HEK293 (cell line): ENCODE results near the gene PRICKLE3.
A peak's percentile ranks its signal among the peaks of the same experiment; 100 is the strongest.

Experiments used
- GLIS1 ChIP-seq: fragments of 450-650 bp; formaldehyde crosslinking; IDR thresholded peaks from 2 replicates; pipeline ENCODE4 v1.5.1; 2016; ENCODE audit warnings: missing biosample characterization, missing genetic modification characterization
- HOXA7 ChIP-seq: sonication (generic); formaldehyde crosslinking; IDR thresholded peaks from 2 replicates; pipeline ENCODE4 v1.8.1; 2022; ENCODE audit warnings: missing genetic modification reagents, borderline replicate concordance
- KLF9 ChIP-seq: fragments of 450-650 bp; formaldehyde crosslinking; IDR thresholded peaks from 2 replicates; pipeline ENCODE4 v1.5.1; 2016; ENCODE audit warnings: missing biosample characterization, missing genetic modification characterization, low read depth
- TRIM28 ChIP-seq: IDR thresholded peaks from 2 replicates; pipeline ENCODE4 v1.6.1; 2011; ENCODE audit warnings: low read length, control low read depth, borderline replicate concordance
- ZBTB21 ChIP-seq: fragments of 450-650 bp; formaldehyde crosslinking; IDR thresholded peaks from 2 replicates; pipeline ENCODE4 v1.5.1; 2017; ENCODE audit warnings: missing biosample characterization, missing genetic modification characterization
- ZBTB8A ChIP-seq: fragments of 450-650 bp; formaldehyde crosslinking; IDR thresholded peaks from 2 replicates; pipeline ENCODE4 v1.5.1; 2016; ENCODE audit warnings: missing biosample characterization, missing genetic modification characterization
- ZNF121 ChIP-seq: fragments of 450-650 bp; formaldehyde crosslinking; IDR thresholded peaks from 2 replicates; pipeline ENCODE4 v1.5.1; 2016; ENCODE audit warnings: missing biosample characterization, missing genetic modification characterization
- ZNF133 ChIP-seq: fragments of 450-650 bp; formaldehyde crosslinking; IDR thresholded peaks from 2 replicates; pipeline ENCODE4 v1.5.1; 2016; ENCODE audit warnings: missing biosample characterization, missing genetic modification characterization
- ZNF138 ChIP-seq: fragments of 450-650 bp; formaldehyde crosslinking; IDR thresholded peaks from 2 replicates; pipeline ENCODE4 v1.5.1; 2016; ENCODE audit warnings: missing biosample characterization, missing genetic modification characterization, borderline replicate concordance
- ZNF140 ChIP-seq: fragments of 450-650 bp; formaldehyde crosslinking; IDR thresholded peaks from 2 replicates; pipeline ENCODE4 v1.5.1; 2016; ENCODE audit warnings: missing biosample characterization, missing genetic modification characterization
- ZNF169 ChIP-seq: fragments of 450-650 bp; formaldehyde crosslinking; IDR thresholded peaks from 2 replicates; pipeline ENCODE4 v1.5.1; 2016; ENCODE audit warnings: missing biosample characterization, missing genetic modification characterization
- ZNF175 ChIP-seq: fragments of 450-650 bp; formaldehyde crosslinking; IDR thresholded peaks from 2 replicates; pipeline ENCODE4 v1.5.1; 2016; ENCODE audit warnings: missing biosample characterization, missing genetic modification characterization
- ZNF426 ChIP-seq: fragments of 450-650 bp; formaldehyde crosslinking; IDR thresholded peaks from 2 replicates; pipeline ENCODE4 v1.5.1; 2017; ENCODE audit warnings: missing biosample characterization, missing genetic modification characterization, mild to moderate bottlenecking, inconsistent platforms, moderate library complexity
- ZNF433 ChIP-seq: fragments of 450-650 bp; formaldehyde crosslinking; IDR thresholded peaks from 2 replicates; pipeline ENCODE4 v1.5.1; 2016; ENCODE audit warnings: missing biosample characterization, missing genetic modification characterization, low read depth
- ZNF530 ChIP-seq: fragments of 450-650 bp; formaldehyde crosslinking; IDR thresholded peaks from 2 replicates; pipeline ENCODE4 v1.5.1; 2016; ENCODE audit warnings: low read depth, missing biosample characterization, missing genetic modification characterization
- ZNF548 ChIP-seq: fragments of 450-650 bp; formaldehyde crosslinking; IDR thresholded peaks from 2 replicates; pipeline ENCODE4 v1.5.1; 2016; ENCODE audit warnings: missing biosample characterization, missing genetic modification characterization
- ZNF555 ChIP-seq: fragments of 450-650 bp; formaldehyde crosslinking; conservative IDR thresholded peaks from 2 replicates; pipeline ENCODE4 v1.5.1; 2017; ENCODE audit warnings: missing biosample characterization, mild to moderate bottlenecking, missing genetic modification characterization, inconsistent platforms
- ZNF558 ChIP-seq: fragments of 450-650 bp; formaldehyde crosslinking; IDR thresholded peaks from 2 replicates; pipeline ENCODE4 v1.5.1; 2016; ENCODE audit warnings: missing biosample characterization, missing genetic modification characterization
- ZNF596 ChIP-seq: fragments of 450-650 bp; IDR thresholded peaks from 2 replicates; pipeline ENCODE4 v1.5.0; 2018; ENCODE audit warnings: missing biosample characterization, mild to moderate bottlenecking, missing genetic modification characterization, moderate library complexity
- ZNF621 ChIP-seq: fragments of 450-650 bp; formaldehyde crosslinking; IDR thresholded peaks from 2 replicates; pipeline ENCODE4 v1.5.1; 2017; ENCODE audit warnings: missing biosample characterization, missing genetic modification characterization
- ZNF664 ChIP-seq: fragments of 450-650 bp; formaldehyde crosslinking; IDR thresholded peaks from 2 replicates; pipeline ENCODE4 v1.5.1; 2016; ENCODE audit warnings: missing biosample characterization, missing genetic modification characterization
- ZNF791 ChIP-seq: fragments of 450-650 bp; formaldehyde crosslinking; IDR thresholded peaks from 2 replicates; pipeline ENCODE4 v1.5.1; 2016; ENCODE audit warnings: missing biosample characterization, missing genetic modification characterization
- ZNF792 ChIP-seq: fragments of 450-650 bp; formaldehyde crosslinking; IDR thresholded peaks from 2 replicates; pipeline ENCODE4 v1.5.1; 2016; ENCODE audit warnings: missing biosample characterization, missing genetic modification characterization
- ZSCAN30 ChIP-seq: fragments of 450-650 bp; IDR thresholded peaks from 2 replicates; pipeline ENCODE4 v1.5.1; 2018; ENCODE audit warnings: missing biosample characterization, mild to moderate bottlenecking, missing genetic modification characterization, moderate library complexity
- TF ChIP-seq, protein P1 (sequence below): fragments of 450-650 bp; formaldehyde crosslinking; IDR thresholded peaks from 2 replicates; pipeline ENCODE4 v1.5.1; 2017; ENCODE audit warnings: missing biosample characterization, missing genetic modification characterization
- TF ChIP-seq, protein P2 (sequence below): fragments of 450-650 bp; formaldehyde crosslinking; IDR thresholded peaks from 2 replicates; pipeline ENCODE4 v1.5.1; 2016; ENCODE audit warnings: missing biosample characterization, missing genetic modification characterization
- TF ChIP-seq, protein P3 (sequence below): fragments of 450-650 bp; formaldehyde crosslinking; IDR thresholded peaks from 2 replicates; pipeline ENCODE4 v1.5.1; 2016; ENCODE audit warnings: missing biosample characterization, missing genetic modification characterization
- TF ChIP-seq, protein P4 (sequence below): sonication (generic); formaldehyde crosslinking; IDR thresholded peaks from 2 replicates; pipeline ENCODE4 v1.8.1; 2022; ENCODE audit warnings: mild to moderate bottlenecking, moderate library complexity, missing genetic modification reagents
- TF ChIP-seq, protein P5 (sequence below): fragments of 450-650 bp; formaldehyde crosslinking; IDR thresholded peaks from 2 replicates; pipeline ENCODE4 v1.5.1; 2016; ENCODE audit warnings: missing biosample characterization, missing genetic modification characterization

Gene PRICKLE3

DNA sequence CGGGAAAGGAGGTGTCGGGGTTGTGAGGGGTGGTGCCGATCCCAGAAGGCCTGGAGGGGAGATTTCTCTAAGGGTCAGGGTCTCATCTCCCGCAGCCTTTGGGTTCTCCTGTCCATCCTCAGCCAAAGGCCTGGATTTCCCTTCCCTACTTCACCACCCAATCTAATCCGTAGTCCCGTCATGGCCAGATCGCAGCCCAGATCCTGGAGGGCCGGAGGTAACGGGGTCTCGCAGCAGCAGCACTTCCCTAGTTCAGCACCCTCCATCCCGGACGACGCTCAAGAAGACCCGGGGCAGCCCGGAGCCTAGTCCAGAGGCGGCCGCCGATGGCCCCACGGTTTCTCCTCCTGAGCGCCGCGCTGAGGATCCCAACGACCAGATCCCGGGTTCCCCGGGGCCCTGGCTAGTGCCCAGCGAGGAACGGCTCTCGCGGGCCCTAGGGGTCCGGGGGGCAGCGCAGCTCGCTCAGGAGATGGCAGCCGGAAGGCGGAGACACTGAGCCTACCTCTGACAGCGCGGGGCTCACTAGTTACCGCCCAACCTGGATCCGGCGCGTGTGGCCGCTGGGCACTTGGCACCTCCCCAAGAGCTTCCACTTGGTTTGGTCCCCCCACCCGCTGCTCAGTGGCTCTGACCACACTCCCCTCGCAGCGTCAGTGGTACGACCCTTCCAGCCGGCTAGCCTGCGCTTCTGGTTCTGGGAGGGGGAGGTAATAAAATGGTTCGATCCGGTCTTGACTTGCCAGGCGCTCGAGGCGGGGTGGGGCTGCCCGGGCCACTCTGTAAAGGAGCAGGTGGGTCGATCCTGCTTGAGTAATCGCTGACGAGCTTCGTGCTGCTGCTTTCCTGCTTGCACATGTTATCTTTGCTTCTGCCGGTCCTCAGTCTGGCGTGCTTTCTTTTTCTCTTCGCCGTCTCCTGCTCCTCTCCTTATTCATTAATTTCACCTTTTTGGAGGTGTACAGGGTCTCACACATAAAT lies 20.0 kb downstream of the PRICKLE3 start (continued):
- TF ChIP-seq ZNF175 (tag by site-specific recombination) (no peak), ZNF548 (tag by site-specific recombination) (no peak), ZNF530 (tag by site-specific recombination) (no peak), ZNF433 (tag by site-specific recombination) (no peak), ZNF664 (tag by site-specific recombination) (no peak), ZBTB21 (no peak), TRIM28 (no peak), ZNF621 (tag by site-specific recombination) (no peak), ZNF169 (tag by site-specific recombination) (no peak), ZSCAN30 (tag by site-specific recombination) (peak; percentile 100), ZNF792 (peak; percentile 49; the same call in 1 of the 2 replicates), ZNF596 (tag by site-specific recombination) (no peak), ZNF138 (tag by site-specific recombination) (no peak), ZBTB8A (tag by site-specific recombination) (peak; percentile 97), ZNF558 (peak; percentile 20; the same call in 1 of the 2 replicates), ZNF133 (tag by site-specific recombination) (no peak), ZNF555 (tag by site-specific recombination) (no peak), HOXA7 (CRISPR knock-in tag) (no peak), ZNF426 (tag by site-specific recombination) (no peak), ZNF791 (tag by site-specific recombination) (no peak), GLIS1 (tag by site-specific recombination) (peak; percentile 88), ZNF121 (peak; percentile 96), KLF9 (tag by site-specific recombination) (peak; percentile 60; the same call in 1 of the 2 replicates), ZNF140 (no peak)
- TF ChIP-seq, protein P1, sequence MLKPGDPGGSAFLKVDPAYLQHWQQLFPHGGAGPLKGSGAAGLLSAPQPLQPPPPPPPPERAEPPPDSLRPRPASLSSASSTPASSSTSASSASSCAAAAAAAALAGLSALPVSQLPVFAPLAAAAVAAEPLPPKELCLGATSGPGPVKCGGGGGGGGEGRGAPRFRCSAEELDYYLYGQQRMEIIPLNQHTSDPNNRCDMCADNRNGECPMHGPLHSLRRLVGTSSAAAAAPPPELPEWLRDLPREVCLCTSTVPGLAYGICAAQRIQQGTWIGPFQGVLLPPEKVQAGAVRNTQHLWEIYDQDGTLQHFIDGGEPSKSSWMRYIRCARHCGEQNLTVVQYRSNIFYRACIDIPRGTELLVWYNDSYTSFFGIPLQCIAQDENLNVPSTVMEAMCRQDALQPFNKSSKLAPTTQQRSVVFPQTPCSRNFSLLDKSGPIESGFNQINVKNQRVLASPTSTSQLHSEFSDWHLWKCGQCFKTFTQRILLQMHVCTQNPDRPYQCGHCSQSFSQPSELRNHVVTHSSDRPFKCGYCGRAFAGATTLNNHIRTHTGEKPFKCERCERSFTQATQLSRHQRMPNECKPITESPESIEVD (tag by site-specific recombination): no peak
- TF ChIP-seq, protein P2, sequence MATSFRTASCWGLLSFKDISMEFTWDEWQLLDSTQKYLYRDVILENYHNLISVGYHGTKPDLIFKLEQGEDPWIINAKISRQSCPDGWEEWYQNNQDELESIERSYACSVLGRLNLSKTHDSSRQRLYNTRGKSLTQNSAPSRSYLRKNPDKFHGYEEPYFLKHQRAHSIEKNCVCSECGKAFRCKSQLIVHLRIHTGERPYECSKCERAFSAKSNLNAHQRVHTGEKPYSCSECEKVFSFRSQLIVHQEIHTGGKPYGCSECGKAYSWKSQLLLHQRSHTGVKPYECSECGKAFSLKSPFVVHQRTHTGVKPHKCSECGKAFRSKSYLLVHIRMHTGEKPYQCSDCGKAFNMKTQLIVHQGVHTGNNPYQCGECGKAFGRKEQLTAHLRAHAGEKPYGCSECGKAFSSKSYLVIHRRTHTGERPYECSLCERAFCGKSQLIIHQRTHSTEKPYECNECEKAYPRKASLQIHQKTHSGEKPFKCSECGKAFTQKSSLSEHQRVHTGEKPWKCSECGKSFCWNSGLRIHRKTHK: no peak
- TF ChIP-seq, protein P3, sequence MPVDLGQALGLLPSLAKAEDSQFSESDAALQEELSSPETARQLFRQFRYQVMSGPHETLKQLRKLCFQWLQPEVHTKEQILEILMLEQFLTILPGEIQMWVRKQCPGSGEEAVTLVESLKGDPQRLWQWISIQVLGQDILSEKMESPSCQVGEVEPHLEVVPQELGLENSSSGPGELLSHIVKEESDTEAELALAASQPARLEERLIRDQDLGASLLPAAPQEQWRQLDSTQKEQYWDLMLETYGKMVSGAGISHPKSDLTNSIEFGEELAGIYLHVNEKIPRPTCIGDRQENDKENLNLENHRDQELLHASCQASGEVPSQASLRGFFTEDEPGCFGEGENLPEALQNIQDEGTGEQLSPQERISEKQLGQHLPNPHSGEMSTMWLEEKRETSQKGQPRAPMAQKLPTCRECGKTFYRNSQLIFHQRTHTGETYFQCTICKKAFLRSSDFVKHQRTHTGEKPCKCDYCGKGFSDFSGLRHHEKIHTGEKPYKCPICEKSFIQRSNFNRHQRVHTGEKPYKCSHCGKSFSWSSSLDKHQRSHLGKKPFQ (tag by site-specific recombination): no peak; the same call in 1 of the 2 replicates
- TF ChIP-seq, protein P4, sequence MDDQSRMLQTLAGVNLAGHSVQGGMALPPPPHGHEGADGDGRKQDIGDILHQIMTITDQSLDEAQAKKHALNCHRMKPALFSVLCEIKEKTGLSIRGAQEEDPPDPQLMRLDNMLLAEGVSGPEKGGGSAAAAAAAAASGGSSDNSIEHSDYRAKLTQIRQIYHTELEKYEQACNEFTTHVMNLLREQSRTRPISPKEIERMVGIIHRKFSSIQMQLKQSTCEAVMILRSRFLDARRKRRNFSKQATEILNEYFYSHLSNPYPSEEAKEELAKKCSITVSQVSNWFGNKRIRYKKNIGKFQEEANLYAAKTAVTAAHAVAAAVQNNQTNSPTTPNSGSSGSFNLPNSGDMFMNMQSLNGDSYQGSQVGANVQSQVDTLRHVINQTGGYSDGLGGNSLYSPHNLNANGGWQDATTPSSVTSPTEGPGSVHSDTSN (CRISPR knock-in tag): no peak; the same call in 1 of the 2 replicates
- TF ChIP-seq, protein P5, sequence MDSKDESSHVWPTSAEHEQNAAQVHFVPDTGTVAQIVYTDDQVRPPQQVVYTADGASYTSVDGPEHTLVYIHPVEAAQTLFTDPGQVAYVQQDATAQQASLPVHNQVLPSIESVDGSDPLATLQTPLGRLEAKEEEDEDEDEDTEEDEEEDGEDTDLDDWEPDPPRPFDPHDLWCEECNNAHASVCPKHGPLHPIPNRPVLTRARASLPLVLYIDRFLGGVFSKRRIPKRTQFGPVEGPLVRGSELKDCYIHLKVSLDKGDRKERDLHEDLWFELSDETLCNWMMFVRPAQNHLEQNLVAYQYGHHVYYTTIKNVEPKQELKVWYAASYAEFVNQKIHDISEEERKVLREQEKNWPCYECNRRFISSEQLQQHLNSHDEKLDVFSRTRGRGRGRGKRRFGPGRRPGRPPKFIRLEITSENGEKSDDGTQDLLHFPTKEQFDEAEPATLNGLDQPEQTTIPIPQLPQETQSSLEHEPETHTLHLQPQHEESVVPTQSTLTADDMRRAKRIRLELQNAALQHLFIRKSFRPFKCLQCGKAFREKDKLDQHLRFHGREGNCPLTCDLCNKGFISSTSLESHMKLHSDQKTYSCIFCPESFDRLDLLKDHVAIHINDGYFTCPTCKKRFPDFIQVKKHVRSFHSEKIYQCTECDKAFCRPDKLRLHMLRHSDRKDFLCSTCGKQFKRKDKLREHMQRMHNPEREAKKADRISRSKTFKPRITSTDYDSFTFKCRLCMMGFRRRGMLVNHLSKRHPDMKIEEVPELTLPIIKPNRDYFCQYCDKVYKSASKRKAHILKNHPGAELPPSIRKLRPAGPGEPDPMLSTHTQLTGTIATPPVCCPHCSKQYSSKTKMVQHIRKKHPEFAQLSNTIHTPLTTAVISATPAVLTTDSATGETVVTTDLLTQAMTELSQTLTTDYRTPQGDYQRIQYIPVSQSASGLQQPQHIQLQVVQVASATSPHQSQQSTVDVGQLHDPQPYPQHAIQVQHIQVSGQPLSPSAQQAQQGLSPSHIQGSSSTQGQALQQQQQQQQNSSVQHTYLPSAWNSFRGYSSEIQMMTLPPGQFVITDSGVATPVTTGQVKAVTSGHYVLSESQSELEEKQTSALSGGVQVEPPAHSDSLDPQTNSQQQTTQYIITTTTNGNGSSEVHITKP (tag by site-specific recombination): peak; percentile 100
